SH-SY5Y (cell line): Measurements from ENCODE around the gene UNG.

Experiments used
- GATA2 ChIP-seq: IDR thresholded peaks from 2 replicates; pipeline ENCODE4 v1.6.1; 2011; ENCODE audit warnings: mild to moderate bottlenecking, low read depth, low read length
- GATA3 ChIP-seq: IDR thresholded peaks from 2 replicates; pipeline ENCODE4 v1.6.1; 2011; ENCODE audit warnings: low read depth, mild to moderate bottlenecking, low read length, moderate library complexity

Gene UNG

DNA sequence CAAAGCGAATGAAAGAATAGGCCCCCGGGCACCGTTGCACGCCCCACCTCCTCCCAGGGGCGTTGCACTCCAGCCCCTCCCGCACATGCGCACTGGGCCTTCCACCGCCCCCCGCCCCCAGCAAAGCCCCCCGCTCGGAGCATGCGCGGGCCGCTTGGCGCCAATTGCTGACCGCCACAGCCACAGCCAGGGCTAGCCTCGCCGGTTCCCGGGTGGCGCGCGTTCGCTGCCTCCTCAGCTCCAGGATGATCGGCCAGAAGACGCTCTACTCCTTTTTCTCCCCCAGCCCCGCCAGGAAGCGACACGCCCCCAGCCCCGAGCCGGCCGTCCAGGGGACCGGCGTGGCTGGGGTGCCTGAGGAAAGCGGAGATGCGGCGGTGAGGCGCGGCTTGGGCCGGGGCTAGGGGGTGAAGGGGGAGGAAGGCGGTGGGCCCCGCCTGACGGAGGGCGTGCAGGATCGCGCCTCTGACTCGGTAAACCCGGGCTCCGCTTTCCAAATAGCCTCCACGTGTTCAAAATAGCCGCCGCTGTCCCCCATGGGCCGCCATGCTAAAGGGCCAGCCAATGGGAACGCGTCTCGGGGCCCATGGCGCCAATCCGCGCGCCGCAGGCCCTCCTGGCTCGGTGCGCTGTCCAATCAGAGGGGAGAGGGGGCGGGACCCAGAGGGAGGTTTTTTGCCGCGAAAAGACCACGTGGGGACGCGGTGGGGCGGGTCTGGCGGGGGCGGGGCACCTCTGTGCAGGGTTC, at the start of gene UNG:
UNG (plus strand) TSS at position 163 of the 748 bp plus-strand sequence; CDS start at position 246, 83 bp downstream.
- no peak for TF ChIP-seq GATA3
- TF ChIP-seq GATA2, result no peak

DNA sequence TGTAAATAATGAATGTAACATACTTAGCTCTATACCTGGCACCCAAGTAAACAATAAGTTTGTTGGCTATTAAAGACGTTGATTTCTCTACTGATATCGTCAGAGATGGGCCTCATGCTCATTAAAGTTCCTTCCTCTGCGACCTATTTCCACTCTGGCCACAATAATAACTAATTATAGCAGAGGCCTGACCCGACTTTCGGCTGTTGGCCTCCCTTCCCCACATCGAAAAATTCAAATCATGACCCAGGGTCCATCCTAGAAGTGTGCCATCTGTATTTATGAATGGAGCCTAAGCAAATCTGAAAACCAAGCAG, 45.3 kb upstream of the UNG start:
- no peak for TF ChIP-seq GATA2
- no peak for TF ChIP-seq GATA3

DNA sequence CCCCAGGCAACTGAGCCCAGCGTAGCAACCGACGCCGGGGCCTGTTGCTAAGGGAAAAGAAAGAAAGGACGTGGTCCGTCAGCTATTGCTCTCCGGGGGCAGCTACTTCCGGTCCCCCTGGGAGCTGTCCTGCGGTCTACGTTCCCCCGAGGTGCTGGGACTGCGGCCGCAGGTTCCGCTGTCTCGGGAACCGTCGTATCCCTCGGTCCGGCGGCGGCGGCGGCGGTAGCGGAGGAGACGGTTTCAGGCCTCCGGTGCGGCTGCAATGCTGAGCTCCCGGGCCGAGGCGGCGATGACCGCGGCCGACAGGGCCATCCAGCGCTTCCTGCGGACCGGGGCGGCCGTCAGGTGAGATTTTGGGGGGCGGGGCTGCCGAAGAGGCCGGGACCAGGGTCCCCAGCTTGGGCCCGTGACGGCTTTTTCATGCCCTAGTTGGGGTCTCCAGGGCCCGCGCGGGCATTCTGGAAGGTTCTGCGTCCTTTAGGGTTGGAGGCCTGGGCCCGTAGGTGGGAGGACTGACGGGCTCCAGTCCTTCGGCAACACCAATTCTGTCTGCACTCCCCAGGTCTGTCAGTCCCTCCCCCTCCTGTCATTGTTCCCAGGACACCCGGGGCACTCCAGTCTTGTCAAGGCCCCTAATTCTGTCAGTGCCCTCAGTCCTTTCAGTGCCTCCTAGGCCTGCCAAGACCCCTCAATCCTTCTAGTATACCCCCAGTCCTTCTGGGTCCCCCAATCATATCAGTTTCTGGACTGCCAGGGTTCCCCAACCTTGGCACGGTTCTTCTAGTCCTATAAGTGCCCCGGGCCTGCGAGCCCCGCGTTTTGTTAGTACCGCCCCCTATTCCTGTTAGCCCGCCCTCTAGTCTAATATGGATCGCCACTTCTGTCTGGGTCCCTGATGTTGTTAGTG, 44.7 kb upstream of the UNG start, which contains the start of gene USP30:
USP30 (plus strand) TSS at position 163 of the 910 bp plus-strand sequence; CDS start at position 266, 103 bp downstream.
- TF ChIP-seq GATA2 (no peak), GATA3 (no peak)

DNA sequence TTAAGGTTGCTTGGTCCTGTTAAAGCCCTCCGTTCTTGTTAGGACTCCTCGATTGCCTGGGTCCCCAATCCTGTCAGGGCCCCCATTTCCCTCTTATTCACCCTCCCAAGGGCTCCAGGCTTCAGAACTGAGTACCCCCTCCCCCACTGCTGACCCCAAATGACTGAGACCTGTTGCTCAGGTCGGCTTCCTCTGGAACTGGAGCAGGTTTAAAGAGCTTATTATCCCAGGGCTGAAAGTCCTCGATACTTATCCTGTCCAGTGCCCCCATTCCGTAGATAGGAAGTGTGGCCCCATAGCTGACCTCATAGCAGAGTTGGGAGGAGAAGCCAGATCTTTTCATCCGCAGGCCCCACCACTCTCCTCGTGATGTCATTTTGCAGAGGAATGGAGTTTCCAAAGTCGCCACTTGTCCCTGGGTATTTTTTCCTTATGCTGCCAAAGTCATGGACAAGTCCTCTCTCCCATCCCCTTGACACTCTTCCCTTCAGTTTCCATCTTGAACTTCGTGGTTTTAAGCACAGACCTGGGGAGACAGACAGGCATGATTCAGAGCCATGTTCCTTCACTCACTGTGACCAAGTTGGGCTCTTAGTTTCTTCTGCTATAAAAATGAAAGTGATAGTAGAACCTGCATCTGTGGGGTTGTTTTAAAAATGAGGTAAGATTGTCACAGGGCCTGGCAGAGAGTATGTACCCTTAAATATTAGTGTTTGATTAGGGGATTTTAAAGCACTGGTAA, 43.8 kb upstream of the UNG start:
- TF ChIP-seq GATA2 (no peak), GATA3 (no peak)

DNA sequence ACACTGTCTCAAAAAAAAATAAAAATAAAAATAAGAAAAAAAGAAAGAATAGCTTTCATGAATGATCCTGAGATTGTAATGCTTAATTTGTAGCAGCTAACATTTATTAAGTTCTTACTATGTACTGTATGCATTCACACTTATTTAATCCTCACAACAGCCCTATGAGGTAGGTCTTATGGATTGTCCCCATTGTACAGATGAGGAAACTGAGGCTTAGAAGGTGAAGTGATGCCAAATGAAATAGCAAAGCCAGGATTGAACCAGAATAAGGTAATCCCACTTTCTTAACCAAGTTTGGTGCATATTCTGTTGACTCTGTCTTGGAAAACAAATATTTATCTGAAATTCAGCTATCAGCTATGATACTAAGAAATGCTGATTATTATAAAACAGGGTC, 42.9 kb upstream of the UNG start:
- TF ChIP-seq GATA2 (no peak), GATA3 (no peak)

DNA sequence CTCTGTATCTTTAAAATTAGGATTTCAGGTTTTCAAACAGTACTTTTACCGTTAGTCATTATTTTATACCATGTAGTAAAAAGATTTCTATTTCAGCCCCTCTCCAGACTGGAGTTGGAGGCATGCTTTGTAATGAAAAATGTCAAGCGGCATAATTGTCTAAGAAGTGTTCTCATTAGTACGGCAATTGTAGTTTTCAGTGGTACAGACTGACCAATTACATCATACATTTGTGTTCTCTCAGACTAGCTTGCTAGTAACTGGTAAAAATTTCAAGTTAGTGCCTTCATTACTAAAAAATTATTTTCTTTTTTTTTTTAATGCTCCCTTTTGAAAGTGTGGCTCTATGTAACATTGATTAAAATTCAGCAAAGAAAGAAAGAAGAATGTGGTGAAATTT, 40.5 kb upstream of the UNG start:
- TF ChIP-seq GATA2 (no peak), GATA3 (no peak)

DNA sequence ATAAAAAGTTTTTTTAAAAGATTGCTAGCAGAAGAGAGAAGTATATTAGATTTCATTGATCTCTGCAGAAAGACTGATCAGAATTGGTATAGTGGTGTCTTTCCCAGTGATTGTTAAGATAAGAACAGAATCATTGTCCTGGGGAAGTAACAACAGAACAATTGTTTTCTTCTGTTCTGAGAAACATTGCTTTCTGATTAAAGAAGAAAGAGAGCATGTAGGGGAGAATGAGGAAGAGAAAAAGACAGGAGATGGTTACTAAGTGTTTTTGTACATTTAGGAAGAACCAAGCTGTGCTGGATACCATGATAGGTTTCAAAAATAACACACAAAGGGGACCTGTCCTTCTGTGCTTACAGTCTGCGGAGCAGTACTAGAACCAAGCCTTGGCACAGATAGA, 40.0 kb upstream of the UNG start:
- TF ChIP-seq GATA3, result no peak
- TF ChIP-seq GATA2, result no peak

DNA sequence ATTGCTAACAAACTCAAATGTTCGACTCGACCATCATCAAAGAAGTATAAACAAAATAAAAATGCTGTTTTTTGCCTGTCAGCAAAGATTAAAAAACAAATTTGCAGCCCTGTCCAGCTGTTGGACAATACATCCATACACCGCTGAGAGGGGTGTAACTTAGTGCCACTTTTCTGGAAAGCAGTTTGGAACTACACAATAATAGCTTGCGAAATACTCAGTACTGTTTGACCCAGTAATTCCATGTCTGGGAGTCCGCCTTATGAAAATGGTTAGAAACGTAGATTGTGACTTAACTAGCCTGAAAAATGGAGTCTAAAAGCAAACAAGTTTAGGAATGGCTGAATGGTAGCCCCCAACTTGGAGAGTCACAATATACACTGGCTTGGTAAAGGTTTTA, 38.6 kb upstream of the UNG start:
- no peak for TF ChIP-seq GATA3
- no peak for TF ChIP-seq GATA2

DNA sequence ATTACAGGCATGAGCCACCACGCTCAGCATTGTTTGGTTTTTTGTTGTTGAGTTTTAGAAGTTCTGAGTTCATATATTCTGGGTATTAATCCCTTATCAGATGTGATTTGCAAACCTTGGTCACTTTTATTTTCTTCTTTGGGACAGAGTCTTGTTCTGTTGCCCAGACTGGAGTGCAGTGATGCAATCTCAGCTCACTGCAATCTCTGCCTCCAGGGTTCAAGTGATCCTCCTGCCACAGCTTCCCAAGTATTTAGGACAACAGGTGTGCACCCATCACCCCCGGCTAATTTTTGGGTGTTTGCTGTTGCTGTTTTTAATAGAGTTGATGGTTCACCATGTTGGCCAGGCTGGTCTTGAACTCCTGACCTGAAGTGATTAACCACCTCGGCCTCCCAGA, 33.3 kb upstream of the UNG start:
- no peak for TF ChIP-seq GATA2
- no peak for TF ChIP-seq GATA3

DNA sequence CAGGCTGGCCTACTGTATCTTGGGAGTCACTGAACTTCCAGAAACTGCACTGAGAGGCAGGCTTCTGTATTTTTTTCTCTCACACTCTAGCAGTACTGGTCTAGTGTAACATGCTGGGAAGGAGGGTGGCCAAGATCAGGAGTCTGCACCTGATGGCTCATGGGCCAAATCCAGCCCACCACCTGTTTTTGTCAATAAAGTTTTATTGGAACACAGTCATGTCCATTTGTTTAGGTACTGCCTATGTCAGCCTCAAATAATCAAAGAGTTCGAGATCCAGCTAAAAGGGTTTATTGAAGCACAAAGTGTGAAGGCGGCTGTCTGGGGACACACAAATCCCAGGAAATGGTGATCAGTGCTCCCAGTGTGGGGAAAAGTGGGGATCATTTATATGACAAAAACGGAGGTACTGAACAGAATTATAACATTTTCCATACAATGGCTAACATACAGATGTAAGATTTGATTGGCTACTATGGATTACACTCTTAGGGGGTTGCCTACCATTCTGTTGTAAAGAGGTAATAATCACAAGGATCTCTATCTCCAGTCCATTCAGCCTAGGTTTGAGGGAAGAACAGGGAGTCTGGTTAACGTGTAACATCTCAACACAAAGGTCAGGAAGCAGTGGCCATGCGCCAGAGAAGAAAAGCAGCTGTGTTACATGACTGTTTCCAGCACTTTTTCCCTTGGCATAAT, 32.1 kb upstream of the UNG start:
- no peak for TF ChIP-seq GATA2
- no peak for TF ChIP-seq GATA3

DNA sequence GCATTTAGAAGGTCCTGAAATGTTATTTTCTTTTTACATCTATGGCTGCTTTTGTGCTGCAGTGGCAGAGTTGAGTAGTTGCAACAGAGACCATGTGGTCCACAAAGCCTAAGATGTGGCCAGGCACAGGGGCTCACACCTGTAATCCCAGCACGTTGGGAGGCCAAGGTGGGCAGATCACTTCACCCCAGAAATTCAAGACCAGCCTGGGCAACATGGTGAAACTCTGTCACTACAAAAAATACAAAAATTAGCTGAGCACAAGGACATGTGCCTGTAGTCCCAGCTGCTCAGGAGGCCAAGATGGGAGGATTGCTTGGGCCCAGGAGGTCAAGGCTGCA, 31.6 kb upstream of the UNG start:
- TF ChIP-seq GATA2 (no peak), GATA3 (no peak)

DNA sequence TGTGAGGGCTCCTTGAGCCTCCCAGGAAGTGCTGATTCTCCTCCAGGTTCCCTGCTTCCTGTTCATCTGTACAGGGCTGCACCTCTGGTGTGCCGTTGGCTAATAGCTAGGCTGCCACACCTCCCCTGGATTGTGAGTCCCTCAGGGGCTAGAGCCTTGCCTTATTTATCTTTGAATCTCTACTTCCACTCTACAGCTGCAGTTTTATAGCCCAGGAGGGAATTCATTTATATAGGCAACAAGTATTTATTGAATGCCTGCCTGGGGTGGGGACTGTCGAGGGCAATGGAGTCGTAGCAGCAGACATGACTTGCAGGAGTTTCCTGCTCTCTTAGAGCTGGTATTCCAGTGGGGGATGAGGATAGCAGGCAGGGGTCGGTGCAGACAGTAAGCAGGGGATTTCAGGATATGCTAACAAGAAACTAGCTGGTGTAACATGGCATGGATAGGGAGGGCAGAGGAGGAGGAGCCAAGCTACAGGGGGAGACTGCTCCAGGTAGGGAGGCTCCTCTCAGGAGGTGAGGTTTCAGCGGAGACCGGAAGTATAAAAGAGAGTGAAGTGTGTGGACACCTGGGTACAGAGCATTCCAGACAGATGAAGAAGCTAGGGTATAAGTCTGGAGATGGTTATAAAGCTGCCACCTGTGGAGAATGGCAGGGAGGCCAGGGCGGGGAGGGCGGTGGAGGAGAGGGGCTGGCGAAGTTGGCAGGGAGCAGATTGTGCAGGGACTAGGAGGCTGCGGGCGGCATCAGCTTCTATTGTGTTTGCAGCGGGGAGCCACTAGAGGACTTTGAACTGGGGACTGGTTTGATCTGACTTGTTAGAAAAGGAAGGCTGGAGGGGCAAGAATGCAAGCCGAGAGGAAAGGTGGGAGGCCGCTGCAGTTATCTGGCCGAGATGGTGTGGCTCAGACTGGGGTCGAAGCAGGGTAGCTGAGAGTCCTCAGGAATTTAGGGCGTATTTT, 27.8 kb upstream of the UNG start:
- TF ChIP-seq GATA3 (no peak), GATA2 (no peak)

DNA sequence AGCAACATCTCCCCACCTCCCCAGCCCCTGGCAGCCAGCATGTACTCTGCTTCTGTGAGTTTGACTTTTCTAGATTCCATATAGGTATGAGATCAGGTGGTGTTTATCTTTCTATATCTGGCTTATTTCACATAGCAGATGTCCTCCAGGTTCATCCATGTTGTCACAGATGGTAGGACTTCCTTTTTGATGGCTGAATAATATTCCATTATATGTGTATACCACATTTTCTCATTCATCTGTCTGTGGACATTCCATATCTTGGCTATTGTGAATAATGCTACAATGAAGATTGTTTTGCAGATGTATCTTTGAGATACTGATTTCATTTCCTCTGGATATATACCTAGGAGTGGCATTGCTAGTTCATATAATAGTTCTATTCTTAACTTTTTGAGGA, 22.5 kb upstream of the UNG start:
- TF ChIP-seq GATA3 (no peak), GATA2 (no peak)
